Stimulated activated naive CD8-positive, alpha-beta T cell treated with anti-CD3 and anti-CD28 coated beads, Interleukin-15, amount 100 ng/mL, for 72 hours (primary cell): ENCODE results near the gene BCL2L1.

Experiments
- ATAC-seq: fragments of 150-1000 bp; cut with Tn5 transposase; 2 replicates; pipeline ENCODE4 v1.10.0; 2021; ENCODE audit warnings: mild to moderate bottlenecking, moderate library complexity
- DNase-seq, 2 donors: peaks; one replicate each; pipeline ENCODE4 v3.0.0; 2021 to 2022
- H3K27ac Mint-ChIP-seq, 2 donors: one replicate each; pipeline ENCODE4 v1.8.0; 2022; ENCODE audit warnings: mild to moderate bottlenecking in 2 of 2, mixed read lengths in 2 of 2, moderate library complexity in 2 of 2
- H3K27me3 Mint-ChIP-seq: one replicate; pipeline ENCODE4 v1.8.0; 2022; ENCODE audit warnings: mixed read lengths
- H3K4me1 Mint-ChIP-seq: one replicate; pipeline ENCODE4 v1.8.0; 2022; ENCODE audit warnings: mild to moderate bottlenecking, mixed read lengths
- H3K4me3 Mint-ChIP-seq, 2 donors: one replicate each; pipeline ENCODE4 v1.8.0; 2022; ENCODE audit warnings: mild to moderate bottlenecking in 2 of 2, mixed read lengths in 2 of 2, moderate library complexity in 1 of 2
- H3K9me3 Mint-ChIP-seq, 2 donors: one replicate each; pipeline ENCODE4 v1.8.0; 2022; ENCODE audit warnings: mixed read lengths in 2 of 2

Gene BCL2L1

DNA sequence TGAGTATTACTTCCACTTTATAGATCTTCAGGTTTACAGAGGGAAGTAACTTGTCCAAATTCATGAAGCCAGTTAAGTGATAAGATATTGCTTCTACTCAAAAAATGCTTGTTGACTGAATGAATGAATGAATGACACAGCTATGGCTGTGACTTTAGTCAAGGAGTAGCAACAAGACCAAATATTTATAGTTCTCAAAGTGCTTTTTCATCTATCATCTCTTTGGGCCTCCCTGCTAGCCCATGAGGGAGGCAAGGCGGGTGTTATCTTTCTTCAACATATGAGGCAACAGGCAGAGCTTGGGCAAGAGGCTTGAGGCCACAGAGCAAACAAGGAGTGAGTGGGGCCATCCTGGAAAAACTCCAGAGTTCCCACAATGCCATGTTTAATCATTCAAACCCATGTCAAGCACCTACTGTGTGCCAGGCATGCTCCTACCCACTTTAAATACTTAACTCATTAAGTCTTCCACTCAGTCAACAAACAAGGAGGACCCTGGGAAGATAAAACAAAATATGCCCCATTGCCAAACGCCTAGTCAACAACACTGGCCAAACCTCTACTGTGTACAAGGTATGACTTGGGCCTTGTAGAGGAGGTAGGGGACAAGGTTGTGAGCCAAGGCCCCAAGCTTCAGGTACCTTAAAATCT is 15.9 kb downstream of the BCL2L1 start:
- Mint-ChIP-seq H3K9me3 (no peaks in the 10 kb centered on the region), H3K4me1 (peaks cover 90% of the 10 kb centered on the region), H3K27ac (peak overlapping the region; percentile 49 to 55), H3K27me3 (no peaks in the 10 kb centered on the region), H3K4me3 (no peak overlapping the region)
- ATAC-seq (no peak), DNase-seq (no peak)

DNA sequence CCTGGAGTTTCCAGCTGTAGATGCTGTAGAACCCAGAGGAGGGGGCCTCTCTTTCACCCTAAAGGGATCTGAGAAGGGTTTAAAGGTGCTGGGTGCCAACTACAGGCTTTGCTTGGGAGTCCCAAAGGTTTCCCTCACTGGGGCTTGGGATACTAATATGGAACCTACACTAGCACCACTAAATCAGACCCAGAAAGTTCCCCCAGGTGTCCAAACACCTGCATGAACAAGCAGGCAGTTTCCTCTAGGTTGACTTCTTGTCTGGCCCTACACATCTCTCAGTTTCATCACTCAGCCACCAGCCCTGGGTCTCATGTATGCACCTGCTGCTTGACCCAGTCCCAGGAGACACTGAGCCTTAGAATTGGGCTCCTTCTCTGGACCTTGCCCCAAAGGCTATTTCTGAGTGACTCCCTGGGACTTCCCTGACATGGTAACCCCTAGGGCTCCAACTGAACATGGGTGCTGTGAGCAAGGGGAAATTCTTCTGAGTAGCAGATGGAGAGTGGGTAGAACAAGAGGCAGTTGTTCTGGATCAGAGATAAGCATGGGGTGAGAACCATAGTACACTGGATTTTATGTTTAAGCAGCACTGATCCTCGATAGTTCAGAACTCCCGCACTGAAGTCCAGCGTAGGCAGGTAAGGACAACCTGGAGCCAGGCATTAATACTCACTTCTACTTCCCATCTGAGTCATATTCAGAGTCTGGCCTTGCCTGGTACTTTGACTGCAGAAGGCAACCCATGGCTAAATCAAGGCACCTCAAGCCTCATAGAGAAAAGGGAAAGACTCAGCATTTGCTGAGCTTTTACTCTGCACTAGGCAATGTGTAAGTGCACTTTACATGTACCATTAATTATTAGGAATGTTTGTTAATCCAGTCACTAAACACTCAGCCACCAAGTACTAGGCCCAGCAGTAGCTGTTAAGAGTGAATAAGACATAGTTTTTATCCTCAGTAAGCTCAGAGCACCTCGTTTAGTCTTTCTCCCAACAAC is 16.8 kb downstream of the BCL2L1 start:
- H3K9me3 Mint-ChIP-seq: no peaks in the 10 kb centered on the region
- ATAC-seq: peak; percentile 23
- no peak overlapping the region for H3K4me3 Mint-ChIP-seq
- DNase-seq: no peak
- H3K27ac Mint-ChIP-seq: peak overlapping the region in 1 of 2 donors; percentile 49
- peaks cover 90% of the 10 kb centered on the region for H3K4me1 Mint-ChIP-seq
- H3K27me3 Mint-ChIP-seq: no peaks in the 10 kb centered on the region

DNA sequence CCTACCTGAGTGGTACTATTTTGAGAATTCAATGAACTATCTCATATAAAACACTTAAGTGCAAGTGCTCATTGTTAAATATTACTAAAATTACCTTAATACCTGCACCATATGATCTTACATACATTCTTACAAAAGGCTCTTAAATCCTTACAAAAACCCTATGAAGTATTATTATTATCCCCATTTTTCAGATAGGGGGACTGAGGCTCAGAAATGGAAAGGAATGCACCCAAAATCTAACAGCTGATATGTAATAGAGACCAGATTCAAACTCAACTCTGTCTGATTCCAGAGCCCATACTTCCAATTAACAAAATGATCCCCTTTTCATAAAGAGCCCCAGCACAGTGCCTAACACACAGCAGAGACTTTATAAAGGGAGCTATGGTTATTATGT is 17.5 kb downstream of the BCL2L1 start:
- Mint-ChIP-seq H3K4me1 (peaks cover 90% of the 10 kb centered on the region), H3K27me3 (no peaks in the 10 kb centered on the region), H3K9me3 (no peaks in the 10 kb centered on the region), H3K27ac (no peak overlapping the region), H3K4me3 (no peak overlapping the region)
- ATAC-seq: no peak
- no peak for DNase-seq

DNA sequence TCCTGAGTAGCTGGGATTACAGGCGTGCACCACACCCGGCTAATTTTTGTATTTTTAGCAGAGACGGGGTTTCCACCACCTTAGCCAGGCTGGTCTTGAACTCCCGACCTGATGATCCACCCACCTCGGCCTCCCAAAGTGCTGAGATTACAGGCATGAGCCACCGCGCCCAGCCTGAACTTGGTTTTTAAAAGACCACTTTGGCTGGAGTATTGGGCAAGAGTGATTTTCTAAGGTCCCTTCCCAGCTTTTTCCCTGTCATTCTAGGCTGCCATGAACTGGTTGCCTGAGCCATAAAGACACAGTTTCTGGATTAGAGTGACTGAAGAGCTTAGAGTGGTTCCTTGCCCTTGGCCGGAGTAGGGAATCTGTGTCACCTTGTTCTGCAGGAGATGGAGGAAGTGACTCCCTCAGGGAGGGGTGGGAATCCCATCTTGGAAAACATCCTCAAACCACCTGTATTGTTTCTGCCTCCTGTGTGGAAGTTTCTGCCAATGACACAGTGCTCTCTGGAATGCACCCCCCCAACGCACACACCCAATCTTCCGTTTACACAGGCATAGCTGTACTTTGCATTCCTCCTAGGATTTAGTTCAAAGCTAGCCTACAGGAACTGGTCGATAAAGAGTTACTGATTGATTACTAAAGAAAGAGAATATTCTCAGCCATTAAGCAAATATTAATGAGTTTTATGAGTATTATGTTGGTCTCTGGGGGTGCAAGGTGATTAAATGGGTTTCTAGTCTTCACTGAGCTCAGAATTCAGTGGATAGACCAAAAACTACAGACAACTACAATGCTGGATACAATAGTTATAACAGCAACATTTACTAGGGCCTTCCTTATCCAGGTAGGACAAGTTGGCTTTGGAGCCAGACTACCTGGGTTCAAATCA is 18.2 kb downstream of the BCL2L1 start:
- Mint-ChIP-seq H3K27ac (no peak overlapping the region), H3K4me3 (no peak overlapping the region), H3K4me1 (peaks cover 91% of the 10 kb centered on the region), H3K27me3 (no peaks in the 10 kb centered on the region), H3K9me3 (no peaks in the 10 kb centered on the region)
- DNase-seq (no peak), ATAC-seq (no peak)

DNA sequence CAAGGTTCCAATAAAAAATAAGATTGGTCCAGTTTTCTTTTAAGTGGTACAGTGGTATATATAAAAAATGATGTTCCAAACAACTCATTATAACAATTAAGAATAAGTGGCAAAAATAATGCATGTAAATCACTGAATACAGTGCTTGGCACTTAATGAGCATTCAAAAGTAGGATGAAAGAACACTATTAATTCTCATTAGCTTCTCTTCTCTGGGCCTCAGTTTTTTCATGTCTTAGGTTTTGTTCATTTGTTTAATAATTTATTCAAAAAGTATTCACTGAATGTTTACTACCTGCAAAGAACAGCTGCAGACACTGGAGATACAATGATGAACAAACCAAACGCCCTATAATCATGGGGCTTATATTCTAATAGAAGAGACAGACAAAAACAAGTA is 21.1 kb downstream of the BCL2L1 start:
- peaks cover 88% of the 10 kb centered on the region for H3K4me1 Mint-ChIP-seq
- peak overlapping the region; percentile 42 to 46 for H3K27ac Mint-ChIP-seq
- DNase-seq (no peak), ATAC-seq (no peak)
- no peaks in the 10 kb centered on the region for H3K27me3 Mint-ChIP-seq
- H3K4me3 Mint-ChIP-seq: peak overlapping the region in 1 of 2 donors; percentile 40
- H3K9me3 Mint-ChIP-seq: no peaks in the 10 kb centered on the region

DNA sequence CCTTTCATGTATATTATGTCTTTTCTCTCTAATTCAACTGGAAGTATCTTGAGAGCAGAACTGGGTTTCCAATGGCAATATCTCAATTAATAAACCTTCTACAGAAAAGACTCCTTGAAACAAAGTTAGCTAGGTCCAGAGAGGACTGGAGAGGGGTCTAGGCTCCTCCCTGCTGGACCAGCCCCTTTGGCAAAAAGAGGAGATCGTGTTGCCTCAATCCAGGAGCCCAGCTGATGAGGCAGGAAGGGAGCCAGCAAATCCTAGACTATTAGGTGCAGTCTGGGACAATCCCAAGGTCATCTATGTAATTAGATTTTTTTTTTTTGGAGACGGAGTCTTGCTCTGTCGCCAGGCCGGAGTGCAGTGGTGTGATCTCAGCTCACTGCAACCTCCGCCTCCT is 21.9 kb downstream of the BCL2L1 start:
- Mint-ChIP-seq H3K27ac (peak overlapping the region; percentile 76 to 90), H3K27me3 (no peaks in the 10 kb centered on the region), H3K4me1 (peaks cover 88% of the 10 kb centered on the region), H3K9me3 (no peaks in the 10 kb centered on the region), H3K4me3 (peak overlapping the region; percentile 31 to 33)
- ATAC-seq: no peak
- no peak for DNase-seq

DNA sequence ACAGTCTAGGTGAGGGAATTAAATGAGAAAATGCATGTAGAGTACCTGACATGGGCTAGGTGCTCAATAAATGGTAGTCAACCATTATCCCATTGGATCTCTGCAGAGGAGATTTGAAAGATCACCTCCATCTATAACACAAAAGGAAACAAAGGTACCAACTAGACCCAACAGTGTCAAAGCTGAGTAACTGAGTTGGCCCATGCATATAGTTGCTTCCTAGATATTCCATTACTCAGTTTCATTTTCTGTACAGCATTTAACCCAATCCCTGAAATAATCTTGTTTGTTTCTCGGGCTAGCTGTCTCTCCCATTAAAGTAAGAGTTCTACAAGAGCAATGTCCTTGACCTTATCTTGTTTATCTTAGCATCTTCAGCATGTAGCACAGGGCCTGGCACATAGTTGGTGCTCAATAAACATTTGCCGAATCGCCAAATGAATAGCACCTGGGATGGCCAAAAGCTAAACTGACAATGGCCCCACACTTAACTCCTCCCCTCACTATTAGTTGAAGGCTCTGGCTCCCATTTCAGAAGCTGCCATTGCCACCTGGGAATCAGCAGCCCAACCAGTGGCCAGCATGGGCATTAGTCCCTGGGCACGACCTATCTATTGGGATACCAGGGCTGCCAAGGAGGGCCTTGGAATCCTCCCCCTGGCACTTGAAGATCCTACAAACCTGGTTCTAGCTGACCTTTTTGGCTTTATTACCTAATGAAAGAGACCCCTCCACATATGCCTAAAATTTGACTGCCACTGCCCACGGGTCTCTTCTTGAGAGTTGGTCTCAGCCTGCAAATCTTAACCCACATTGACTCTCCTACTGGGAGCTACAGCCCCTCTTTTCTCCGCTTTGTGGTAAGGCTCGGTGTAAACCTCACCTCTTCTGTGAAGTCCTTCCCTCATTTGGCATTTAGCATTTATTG is 22.6 kb downstream of the BCL2L1 start:
- DNase-seq (no peak), ATAC-seq (no peak)
- H3K27me3 Mint-ChIP-seq: no peaks in the 10 kb centered on the region
- peaks cover 88% of the 10 kb centered on the region for H3K4me1 Mint-ChIP-seq
- peak overlapping the region; percentile 76 to 90 for H3K27ac Mint-ChIP-seq
- peak overlapping the region; percentile 31 to 33 for H3K4me3 Mint-ChIP-seq
- no peaks in the 10 kb centered on the region for H3K9me3 Mint-ChIP-seq

DNA sequence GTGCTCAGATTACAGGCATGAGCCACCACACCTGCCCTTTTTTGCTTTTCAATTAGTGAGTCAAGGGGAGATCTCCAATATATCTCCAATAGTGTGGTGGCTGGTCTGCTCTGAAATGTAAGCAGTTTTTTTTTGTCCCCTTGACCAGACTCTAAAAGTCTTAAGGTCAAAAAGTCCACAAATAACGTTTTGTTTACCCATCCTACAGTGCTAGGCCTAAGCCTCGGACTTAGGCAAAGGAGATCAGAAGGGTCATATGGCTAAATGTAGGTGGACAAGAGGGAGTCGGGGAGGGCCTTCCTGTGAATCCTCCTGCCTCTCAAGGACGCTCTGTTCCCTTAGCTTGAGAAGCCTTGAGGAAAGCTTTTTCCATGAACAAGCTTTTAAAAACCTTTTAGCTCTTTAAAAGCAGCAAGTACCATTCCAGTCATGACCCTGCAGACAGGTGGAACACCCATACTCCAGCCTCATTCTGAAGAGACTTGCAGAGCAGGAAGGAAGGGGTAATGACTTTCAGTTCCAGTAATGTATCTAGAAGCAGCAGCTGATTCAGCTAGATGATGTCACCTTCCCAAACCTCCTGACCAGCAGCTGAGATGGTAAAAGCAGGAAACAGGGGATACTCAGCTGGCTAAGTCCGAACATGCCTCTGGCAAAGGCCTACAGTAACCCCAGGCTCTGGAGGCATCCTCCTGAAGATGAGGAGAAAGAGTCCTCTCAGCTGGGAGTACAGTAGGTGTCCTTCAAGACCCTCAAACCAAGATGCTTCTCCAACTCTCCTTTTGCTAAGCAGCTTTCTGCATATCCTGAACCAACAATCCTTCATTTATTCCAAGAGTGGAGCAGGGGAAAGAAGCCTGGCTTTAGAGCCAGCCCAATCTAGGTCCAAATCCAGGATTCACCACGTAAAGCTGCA is 23.6 kb downstream of the BCL2L1 start:
- H3K27me3 Mint-ChIP-seq: no peaks in the 10 kb centered on the region
- no peaks in the 10 kb centered on the region for H3K9me3 Mint-ChIP-seq
- H3K4me1 Mint-ChIP-seq: peaks cover 88% of the 10 kb centered on the region
- peak overlapping the region; percentile 53 to 65 for H3K4me3 Mint-ChIP-seq
- peak overlapping the region; percentile 64 to 92 for H3K27ac Mint-ChIP-seq
- ATAC-seq: peak; percentile 93
- peak in 1 of 2 donors; percentile 28 for DNase-seq

DNA sequence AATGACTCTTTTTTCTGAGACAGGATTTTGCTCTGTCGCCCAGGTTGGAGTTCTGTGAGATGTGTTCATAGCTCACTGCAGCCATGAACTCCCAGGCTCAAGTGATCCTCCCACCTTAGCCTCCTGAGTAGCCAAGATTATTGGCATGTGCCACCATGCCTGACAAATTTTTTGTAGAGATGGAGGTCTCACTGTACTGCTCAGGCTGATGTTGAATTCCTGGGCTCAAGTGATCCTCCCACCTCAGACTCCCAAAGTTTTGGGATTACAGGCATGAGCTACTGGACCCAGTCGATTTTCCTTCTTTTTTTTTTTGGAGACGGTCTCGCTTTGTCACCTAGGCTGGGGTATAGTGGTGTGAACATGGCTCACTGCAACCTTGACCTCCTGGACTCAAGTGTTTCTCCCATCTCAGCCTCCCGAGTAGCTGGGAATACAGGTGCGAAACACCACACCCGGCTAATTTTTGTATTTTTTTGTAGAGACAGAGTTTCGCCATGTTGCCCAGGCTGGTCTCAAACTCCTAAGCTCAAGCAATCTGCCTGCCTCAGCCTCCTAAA is 24.3 kb downstream of the BCL2L1 start:
- Mint-ChIP-seq H3K27ac (peak overlapping the region; percentile 23 to 54), H3K4me1 (peaks cover 88% of the 10 kb centered on the region), H3K4me3 (no peak overlapping the region), H3K9me3 (no peaks in the 10 kb centered on the region), H3K27me3 (no peaks in the 10 kb centered on the region)
- DNase-seq: no peak
- no peak for ATAC-seq

DNA sequence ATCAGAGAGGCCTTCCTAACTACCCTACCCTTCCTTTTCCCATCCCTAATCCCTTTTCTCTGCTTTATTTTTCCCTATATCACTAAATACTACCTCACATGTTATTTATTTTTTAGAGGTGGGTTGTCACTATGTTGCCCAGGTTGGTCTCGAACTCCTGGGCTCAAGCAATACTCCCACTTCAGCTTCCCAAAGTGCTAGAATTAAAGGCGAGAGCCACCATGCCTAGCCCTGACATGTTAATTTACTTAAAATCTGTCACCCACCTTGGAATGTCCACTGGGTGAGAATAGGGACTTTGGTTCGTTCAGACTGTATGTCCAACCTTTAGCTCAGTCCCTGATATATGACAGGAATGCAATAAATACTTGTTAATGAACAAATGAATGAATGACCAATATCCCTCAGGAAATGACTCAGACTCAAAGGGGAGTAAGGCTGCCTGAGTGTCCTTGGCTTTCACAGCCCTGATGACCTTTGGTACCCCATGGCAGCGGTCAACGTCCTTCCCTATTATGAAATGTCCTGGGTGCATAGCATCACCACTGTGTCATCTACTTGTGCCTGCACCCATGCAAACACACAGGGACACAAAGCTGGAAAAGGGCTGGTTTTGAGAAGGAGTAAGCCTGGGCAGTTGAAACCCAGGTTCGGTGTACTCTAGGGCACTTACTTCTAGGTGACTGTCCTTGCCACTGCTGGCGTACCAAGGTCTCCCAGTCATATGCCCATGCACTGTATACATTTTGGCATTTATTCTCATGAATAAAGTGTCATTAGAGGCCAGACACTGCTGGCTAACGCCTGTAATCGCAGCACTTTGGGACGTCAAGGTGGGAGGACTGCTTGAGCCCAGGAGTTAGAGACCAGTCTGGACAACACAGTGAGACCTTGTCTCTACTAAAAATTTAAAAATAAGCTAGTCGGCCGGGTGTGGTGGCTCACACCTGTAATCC is 26.5 kb downstream of the BCL2L1 start:
- Mint-ChIP-seq H3K27me3 (no peaks in the 10 kb centered on the region), H3K4me1 (peaks cover 90% of the 10 kb centered on the region), H3K9me3 (no peaks in the 10 kb centered on the region), H3K4me3 (peak overlapping the region in 1 of 2 donors; percentile 4), H3K27ac (peak overlapping the region; percentile 63 to 71)
- ATAC-seq (no peak), DNase-seq (no peak)

DNA sequence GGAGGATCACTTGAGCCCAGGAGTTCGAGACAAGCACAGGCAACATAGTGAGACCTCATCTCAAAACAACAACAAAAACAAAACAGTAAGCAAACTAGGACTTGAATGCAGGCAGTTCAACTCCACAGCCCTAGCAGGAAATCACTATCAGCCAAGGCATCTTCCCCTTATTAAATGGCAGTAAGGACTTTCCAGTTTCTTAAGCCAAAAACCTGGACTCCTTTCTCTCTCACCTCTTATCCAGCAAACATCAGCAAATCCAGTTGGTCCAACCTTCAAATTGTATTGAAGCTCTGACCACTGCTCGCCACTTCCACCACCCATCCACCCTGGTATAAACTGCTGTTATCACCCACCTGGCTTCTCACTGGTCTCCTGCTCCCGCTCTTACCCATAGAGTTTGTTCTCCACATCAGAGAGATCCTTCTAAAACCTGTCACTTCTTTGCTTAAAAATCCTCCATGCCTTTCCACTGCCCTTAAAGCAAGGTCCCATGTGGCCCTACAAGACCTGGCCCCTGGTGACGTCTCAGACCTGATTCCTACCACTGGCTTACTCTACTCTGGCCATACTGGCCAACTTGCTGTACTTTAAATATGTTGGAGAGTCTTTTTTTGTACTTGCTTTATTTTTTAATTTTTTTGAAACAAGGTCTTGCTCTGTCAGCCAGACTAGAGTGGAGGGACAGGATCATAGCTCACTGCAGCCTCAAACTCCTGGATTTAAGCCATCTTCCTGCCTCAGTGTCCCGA is 27.6 kb downstream of the BCL2L1 start:
- no peaks in the 10 kb centered on the region for H3K27me3 Mint-ChIP-seq
- DNase-seq: no peak
- no peaks in the 10 kb centered on the region for H3K9me3 Mint-ChIP-seq
- ATAC-seq: no peak
- peak overlapping the region; percentile 13 to 71 for H3K27ac Mint-ChIP-seq
- peaks cover 86% of the 10 kb centered on the region for H3K4me1 Mint-ChIP-seq
- H3K4me3 Mint-ChIP-seq: peak overlapping the region in 1 of 2 donors; percentile 27
